Natural killer cell (primary cell): ENCODE data around the gene YAP1. TPM values are rescaled to one million over a fixed set of nuclear protein-coding genes. Genes with fewer than 3 reads are reported as not detected.

ENCODE experiments used
- ATAC-seq, 3 donors: fragments of 150-1000 bp in 2 of 3; fragments of 200-7000 bp in 1 of 3; cut with Tn5 transposase; 1 replicate in 1 of 3; 2 replicates in 2 of 3; pipeline ENCODE4 v1.10.0; 2021; ENCODE audit warnings: mild to moderate bottlenecking in 2 of 3, moderate library complexity in 2 of 3
- DNase-seq, 2 donors: peaks; one replicate each; pipeline versions ENCODE4 v3.0.0 to v3.0.0-alpha.2; 2013 to 2021; ENCODE audit warnings: mixed read lengths in 1 of 2
- H3K27ac ChIP-seq: one replicate; pipeline ENCODE4 v1.5.1; 2013; ENCODE audit warnings: mild to moderate bottlenecking, low read length
- H3K27me3 ChIP-seq: one replicate; pipeline ENCODE4 v1.6.1; 2013; ENCODE audit warnings: low read length; ENCODE audit not compliant: control insufficient read depth, insufficient read depth
- H3K36me3 ChIP-seq: one replicate; pipeline ENCODE4 v1.6.1; 2013; ENCODE audit warnings: low read length; ENCODE audit not compliant: control insufficient read depth, insufficient read depth
- H3K4me1 ChIP-seq: one replicate; pipeline ENCODE4 v1.6.1; 2013; ENCODE audit warnings: low read length; ENCODE audit not compliant: control insufficient read depth, insufficient read depth
- H3K4me3 ChIP-seq: one replicate; pipeline ENCODE4 v1.5.1; 2013; ENCODE audit warnings: low read length
- H3K9me3 ChIP-seq: one replicate; pipeline ENCODE4 v1.6.1; 2013; ENCODE audit warnings: low read length; ENCODE audit not compliant: control insufficient read depth, insufficient read depth
- H3K27ac Mint-ChIP-seq, 2 donors: one replicate each; pipeline ENCODE4 v1.8.0; 2022; ENCODE audit warnings: mild to moderate bottlenecking in 2 of 2, mixed read lengths in 2 of 2, moderate library complexity in 1 of 2
- H3K27me3 Mint-ChIP-seq, 2 donors: one replicate each; pipeline ENCODE4 v1.8.0; 2022; ENCODE audit warnings: low read depth in 2 of 2, mixed read lengths in 2 of 2
- H3K36me3 Mint-ChIP-seq: one replicate; pipeline ENCODE4 v1.8.0; 2022; ENCODE audit warnings: mixed read lengths
- H3K4me1 Mint-ChIP-seq, 2 donors: one replicate each; pipeline ENCODE4 v1.8.0; 2022; ENCODE audit warnings: mixed read lengths in 2 of 2
- H3K4me3 Mint-ChIP-seq: one replicate; pipeline ENCODE4 v1.8.0; 2022; ENCODE audit warnings: mild to moderate bottlenecking, moderate library complexity, mixed read lengths
- H3K9me3 Mint-ChIP-seq, 2 donors: one replicate each; pipeline ENCODE4 v1.8.0; 2022; ENCODE audit warnings: mixed read lengths in 2 of 2
- CTCF ChIP-seq: fragments of 200-600 bp; IDR thresholded peaks from one replicate; pipeline ENCODE4 v1.8.0; 2022; ENCODE audit warnings: antibody characterized with exemption
- WGBS: methylation state at CpG from one replicate; pipeline ENCODE4 v1.1.7; 2013; ENCODE audit warnings: missing lambda C conversion rate; ENCODE audit not compliant: insufficient coverage; 5-methylcytosine and 5-hydroxymethylcytosine counted together
- intact Hi-C: fragments of 100-400 bp; cut with micrococcal nuclease; formaldehyde crosslinking; loops from one replicate; pipeline ENCODE4 v1.14.2; 2022
- total RNA-seq, 4 donors: library from RNA; stranded (reverse); fragments of 120-200 nt in 1 of 4; gene quantifications; one replicate each; pipeline versions ENCODE4 v1.2.3 to v1.2.4, GENCODE V29; 2013 to 2022

Gene YAP1
- total RNA-seq, 3 donors from 2014 or later (not counting 1 experiment from before 2014, with no cell fraction given): not detected

- H3K27me3 Mint-ChIP-seq: peaks cover 0 to 8% of the 10 kb centered on the region in 2 donors
- intact Hi-C loops: no loop called here
- ATAC-seq: no peak
- H3K4me1 ChIP-seq: no peaks in the 10 kb centered on the region
- H3K9me3 Mint-ChIP-seq: peaks cover 0 to 3% of the 10 kb centered on the region in 2 donors
- H3K4me3 Mint-ChIP-seq: no peak overlapping the region
- no peaks in the 10 kb centered on the region for H3K4me1 Mint-ChIP-seq
- no peaks in the 10 kb centered on the region for H3K27me3 ChIP-seq
- WGBS: no CpG with 5 or more reads among the region's 1 CpG
- DNase-seq: no peak
- H3K4me3 ChIP-seq: no peak overlapping the region
- H3K27ac ChIP-seq: no peak overlapping the region
- H3K27ac Mint-ChIP-seq: no peak overlapping the region
- no peaks in the 10 kb centered on the region for H3K36me3 ChIP-seq
- no peak for TF ChIP-seq CTCF
- H3K36me3 Mint-ChIP-seq: no peaks in the 10 kb centered on the region
- H3K9me3 ChIP-seq: no peaks in the 10 kb centered on the region
Observed at GRCh38 chr11:102153082-102153481, 42.8 kb downstream of the YAP1 start.

GRCh38 chr11:102154806-102155205 is 44.6 kb downstream of the YAP1 start:
- Mint-ChIP-seq H3K36me3 (no peaks in the 10 kb centered on the region), H3K4me1 (no peaks in the 10 kb centered on the region), H3K4me3 (no peak overlapping the region), H3K9me3 (no peaks in the 10 kb centered on the region), H3K27me3 (peaks cover 0 to 5% of the 10 kb centered on the region in 2 donors), H3K27ac (no peak overlapping the region)
- no peaks in the 10 kb centered on the region for H3K36me3 ChIP-seq
- no CpG with 5 or more reads among the region's 1 CpG for WGBS
- no peaks in the 10 kb centered on the region for H3K27me3 ChIP-seq
- H3K27ac ChIP-seq: no peak overlapping the region
- ATAC-seq (no peak), DNase-seq (no peak)
- H3K4me3 ChIP-seq: no peak overlapping the region
- H3K4me1 ChIP-seq: no peaks in the 10 kb centered on the region
- TF ChIP-seq CTCF: no peak
- intact Hi-C loops: no loop called here
- H3K9me3 ChIP-seq: no peaks in the 10 kb centered on the region

GRCh38 chr11:102155676-102156075 is 45.4 kb downstream of the YAP1 start:
- no peaks in the 10 kb centered on the region for H3K9me3 ChIP-seq
- ATAC-seq (no peak), DNase-seq (no peak)
- no peaks in the 10 kb centered on the region for H3K36me3 ChIP-seq
- no peaks in the 10 kb centered on the region for H3K4me1 ChIP-seq
- 55% methylated on average over 4 of the region's 4 CpGs for WGBS
- H3K36me3 Mint-ChIP-seq: no peaks in the 10 kb centered on the region
- no peak overlapping the region for H3K4me3 ChIP-seq
- no peaks in the 10 kb centered on the region for H3K27me3 ChIP-seq
- peaks cover 0 to 5% of the 10 kb centered on the region in 2 donors for H3K27me3 Mint-ChIP-seq
- no peak overlapping the region for H3K27ac ChIP-seq
- no peak overlapping the region for H3K4me3 Mint-ChIP-seq
- H3K9me3 Mint-ChIP-seq: no peaks in the 10 kb centered on the region
- H3K27ac Mint-ChIP-seq: no peak overlapping the region
- TF ChIP-seq CTCF: no peak
- H3K4me1 Mint-ChIP-seq: no peaks in the 10 kb centered on the region
- intact Hi-C loops: no loop called here

GRCh38 chr11:102157219-102157618 is 47.0 kb downstream of the YAP1 start:
- Mint-ChIP-seq H3K36me3 (no peaks in the 10 kb centered on the region), H3K4me3 (no peak overlapping the region), H3K27ac (no peak overlapping the region), H3K9me3 (no peaks in the 10 kb centered on the region), H3K4me1 (no peaks in the 10 kb centered on the region), H3K27me3 (no peaks in the 10 kb centered on the region)
- Histone ChIP-seq H3K9me3 (no peaks in the 10 kb centered on the region), H3K36me3 (no peaks in the 10 kb centered on the region), H3K4me3 (no peak overlapping the region), H3K27me3 (no peaks in the 10 kb centered on the region), H3K4me1 (no peaks in the 10 kb centered on the region), H3K27ac (no peak overlapping the region)
- DNase-seq (no peak), ATAC-seq (no peak)
- intact Hi-C loops: no loop called here
- 80% methylated on average over 1 of the region's 2 CpGs for WGBS
- TF ChIP-seq CTCF: no peak
